Placental epithelial cell (primary cell): ENCODE results near the gene PIK3R5. TPM values are rescaled to one million over a fixed set of nuclear protein-coding genes. Genes with fewer than 3 reads are reported as not detected.

Experiments used
- total RNA-seq: library from RNA; depleted of rRNA; stranded (reverse); fragments of >200 nt; gene quantifications from 2 replicates; pipeline ENCODE4 v1.2.3, GENCODE V29; 2012

Gene PIK3R5
- not detected in 2 replicates for total RNA-seq

GRCh38 chr17:8965394-8966168, at the start of gene PIK3R5:
Gene PIK3R5, minus strand, starts transcription at chr17:8965707. Its CDS starts 54,213 bp downstream, at chr17:8911494.

GRCh38 chr17:8867361-8867981, 98.0 kb downstream of the PIK3R5 start, which contains the start of gene PIK3R6:
Gene PIK3R6, minus strand, starts transcription at chr17:8867674. Its CDS starts 17,880 bp downstream, at chr17:8849794.

Other genes starting within 250 kb of the PIK3R5 start
- gene CCDC42, start 220.9 kb downstream of the PIK3R5 start, total RNA-seq, result not detected in 2 replicates
- gene SPDYE4, start 207.2 kb downstream of the PIK3R5 start, total RNA-seq, result not detected in 2 replicates
- not detected in 2 replicates for gene MFSD6L, start 166.3 kb downstream of the PIK3R5 start, total RNA-seq
- gene PIK3R6, start 98.0 kb downstream of the PIK3R5 start, total RNA-seq, result not detected in 2 replicates
- gene NTN1, start 55.8 kb upstream of the PIK3R5 start, total RNA-seq, result 0.65 and 0.79 TPM in 2 replicates